MG63 (cell line): Measurements from ENCODE around the gene MRC1. TPM values are rescaled to one million over a fixed set of nuclear protein-coding genes. Genes with fewer than 3 reads are reported as not detected.
"Not testable (repeated sequence)": the region's sequence is repeated elsewhere in the genome, so short reads cannot be mapped to it uniquely, and the experiment has no call there.

Experiments used
- DNase-seq: peaks from one replicate; pipeline ENCODE4 v3.0.0-alpha.2; 2020
- H3K27me3 ChIP-seq: fragments of 250-450 bp; sonication (Bioruptor Pico); 2 replicates; pipeline ENCODE4 v1.5.1; 2020; ENCODE audit warnings: mild to moderate bottlenecking, moderate library complexity
- H3K36me3 ChIP-seq: fragments of 250-450 bp; sonication (Bioruptor Pico); 2 replicates; pipeline ENCODE4 v1.5.1; 2020; ENCODE audit warnings: mild to moderate bottlenecking, moderate library complexity
- H3K4me3 ChIP-seq: fragments of 250-450 bp; sonication (Bioruptor Pico); 2 replicates; pipeline ENCODE4 v1.5.1; 2020; ENCODE audit warnings: mild to moderate bottlenecking, moderate library complexity
- H3K9me3 ChIP-seq: fragments of 250-450 bp; sonication (Bioruptor Pico); 2 replicates; pipeline ENCODE4 v1.5.1; 2020; ENCODE audit warnings: mild to moderate bottlenecking, moderate library complexity
- total RNA-seq: library from RNA; depleted of rRNA; stranded (reverse); fragments of >200 nt; shearing (Covaris generic); gene quantifications from 2 replicates; pipeline ENCODE4 v1.2.3, GENCODE V29; 2014; ENCODE audit warnings: low replicate concordance

MRC1 gene
- total RNA-seq, 1 experiment from 2014 or later: not detected

DNA sequence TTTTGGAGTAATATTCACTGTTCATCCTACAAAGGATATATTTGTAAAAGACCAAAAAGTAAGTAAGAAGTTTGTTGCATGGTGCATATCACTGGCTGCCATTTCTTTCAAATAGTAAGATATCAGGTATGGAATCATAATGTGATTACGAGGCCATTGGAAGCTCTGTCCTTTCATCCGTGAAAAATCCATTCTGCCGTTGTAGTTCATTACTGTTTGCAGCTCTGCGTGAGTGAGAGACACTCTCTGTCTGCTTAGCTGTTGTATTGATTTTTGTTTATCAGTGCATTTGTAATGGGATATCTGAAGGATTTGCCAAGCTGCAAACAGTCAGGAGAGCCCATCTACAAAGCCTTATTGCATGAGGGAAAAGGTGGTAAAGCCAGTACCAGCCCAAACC lies 98.5 kb downstream of the MRC1 start:
- Histone ChIP-seq H3K4me3 (no peak overlapping the region), H3K36me3 (no peaks in the 10 kb centered on the region), H3K27me3 (no peaks in the 10 kb centered on the region), H3K9me3 (no peaks in the 10 kb centered on the region)
- DNase-seq: no peak

DNA sequence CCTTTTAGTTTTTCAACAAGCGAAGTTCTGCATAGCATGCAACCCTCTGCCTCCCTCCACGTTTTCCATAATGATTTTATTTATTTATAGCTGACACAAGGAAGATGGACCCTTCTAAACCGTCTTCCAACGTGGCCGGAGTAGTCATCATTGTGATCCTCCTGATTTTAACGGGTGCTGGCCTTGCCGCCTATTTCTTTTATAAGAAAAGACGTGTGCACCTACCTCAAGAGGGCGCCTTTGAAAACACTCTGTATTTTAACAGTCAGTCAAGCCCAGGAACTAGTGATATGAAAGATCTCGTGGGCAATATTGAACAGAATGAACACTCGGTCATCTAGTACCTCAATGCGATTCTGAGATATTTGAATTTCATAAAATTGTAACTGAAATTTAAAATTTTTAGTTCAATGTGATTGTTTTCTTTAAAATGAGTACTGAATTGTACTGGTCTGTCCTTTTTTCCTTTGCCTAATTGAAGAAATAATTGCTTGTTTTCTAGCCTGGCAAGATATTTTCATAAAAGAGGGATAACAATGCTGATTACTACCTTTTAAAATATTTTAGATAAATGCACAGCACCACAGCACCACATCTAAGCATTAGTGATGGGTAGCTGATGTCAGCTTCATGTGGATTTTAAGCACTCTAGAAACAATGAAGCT lies 101.1 kb downstream of the MRC1 start:
- Histone ChIP-seq H3K27me3 (no peaks in the 10 kb centered on the region), H3K36me3 (no peaks in the 10 kb centered on the region), H3K4me3 (no peak overlapping the region), H3K9me3 (no peaks in the 10 kb centered on the region)
- DNase-seq: peak; percentile 35

GRCh38 chr10:17912754-17913153 lies 103.6 kb downstream of the MRC1 start:
- no peaks in the 10 kb centered on the region for H3K9me3 ChIP-seq
- no peaks in the 10 kb centered on the region for H3K36me3 ChIP-seq
- H3K27me3 ChIP-seq: no peaks in the 10 kb centered on the region
- DNase-seq: no peak
- H3K4me3 ChIP-seq: no peak overlapping the region

- Histone ChIP-seq H3K27me3 (no peaks in the 10 kb centered on the region), H3K4me3 (no peak overlapping the region), H3K36me3 (no peaks in the 10 kb centered on the region), H3K9me3 (no peaks in the 10 kb centered on the region)
- DNase-seq: no peak
Observed at GRCh38 chr10:17913604-17914003, 104.5 kb downstream of the MRC1 start.

- Histone ChIP-seq H3K4me3 (no peak overlapping the region), H3K9me3 (peaks cover 2% of the 10 kb centered on the region; the same call in 1 of the 2 replicates), H3K36me3 (no peaks in the 10 kb centered on the region), H3K27me3 (no peaks in the 10 kb centered on the region)
- DNase-seq: no peak
Observed at GRCh38 chr10:17914169-17915045, 105.3 kb downstream of the MRC1 start.

GRCh38 chr10:17915181-17915580 lies 106.0 kb downstream of the MRC1 start:
- Histone ChIP-seq H3K36me3 (no peaks in the 10 kb centered on the region), H3K9me3 (peaks cover 2% of the 10 kb centered on the region; the same call in 1 of the 2 replicates), H3K4me3 (no peak overlapping the region), H3K27me3 (no peaks in the 10 kb centered on the region)
- DNase-seq: no peak

DNA sequence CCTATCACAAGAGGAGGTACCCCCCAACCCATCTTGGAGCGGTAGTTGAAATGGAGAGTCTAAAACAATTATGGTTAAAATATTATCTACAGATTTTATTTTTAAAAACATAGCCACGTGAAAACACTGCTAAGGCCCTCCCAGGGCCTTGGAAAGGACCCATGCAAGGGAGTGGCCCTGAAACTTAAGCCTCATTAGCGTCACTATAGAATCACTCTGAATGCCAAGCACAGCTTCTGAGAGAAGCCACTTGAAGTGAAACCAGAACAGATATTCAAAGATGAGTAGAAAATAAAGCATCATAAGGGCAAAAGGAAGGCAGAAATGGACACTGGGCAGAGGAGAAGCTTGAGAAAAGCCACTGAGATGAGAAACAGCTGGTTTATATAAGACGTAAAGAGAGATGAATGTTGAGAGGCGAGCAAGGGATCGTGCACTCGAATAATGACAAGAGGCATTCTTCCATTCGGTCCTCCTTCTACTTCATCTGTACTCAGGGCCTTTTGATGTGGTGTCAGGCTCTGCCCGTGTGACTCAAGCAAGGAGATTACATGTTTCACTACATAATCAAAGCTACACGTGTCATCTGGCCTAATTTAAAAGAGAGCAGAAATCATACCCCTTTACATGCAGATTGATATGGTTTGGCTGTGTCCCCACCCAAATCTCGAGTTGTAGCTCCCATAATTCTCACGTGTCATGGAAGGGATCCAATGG lies 109.2 kb downstream of the MRC1 start:
- Histone ChIP-seq H3K36me3 (no peaks in the 10 kb centered on the region), H3K4me3 (no peak overlapping the region), H3K9me3 (peaks cover 5% of the 10 kb centered on the region; the same call in 1 of the 2 replicates), H3K27me3 (no peaks in the 10 kb centered on the region)
- no peak for DNase-seq

DNA sequence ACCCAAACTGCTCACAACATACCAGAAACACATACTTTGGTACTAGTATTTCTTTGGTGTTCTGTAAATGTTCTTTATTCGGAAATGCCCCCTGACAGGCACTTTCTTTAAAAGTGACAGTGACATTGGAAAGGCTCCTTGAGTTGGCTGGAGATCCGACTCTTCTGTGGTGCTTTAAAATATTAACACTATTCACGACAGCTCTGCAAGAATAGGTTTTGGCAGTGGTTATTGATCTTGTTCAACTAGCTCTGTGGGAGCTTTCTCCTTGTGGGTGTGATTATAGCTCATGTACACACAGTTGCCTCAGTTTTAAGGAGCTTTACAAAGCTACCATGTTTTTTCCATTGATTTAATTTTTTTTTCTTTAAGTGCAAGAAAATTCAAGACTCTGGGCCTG lies 112.2 kb downstream of the MRC1 start:
- Histone ChIP-seq H3K36me3 (no peaks in the 10 kb centered on the region), H3K27me3 (no peaks in the 10 kb centered on the region), H3K4me3 (no peak overlapping the region), H3K9me3 (peaks cover 5% of the 10 kb centered on the region; the same call in 1 of the 2 replicates)
- no peak for DNase-seq

DNA sequence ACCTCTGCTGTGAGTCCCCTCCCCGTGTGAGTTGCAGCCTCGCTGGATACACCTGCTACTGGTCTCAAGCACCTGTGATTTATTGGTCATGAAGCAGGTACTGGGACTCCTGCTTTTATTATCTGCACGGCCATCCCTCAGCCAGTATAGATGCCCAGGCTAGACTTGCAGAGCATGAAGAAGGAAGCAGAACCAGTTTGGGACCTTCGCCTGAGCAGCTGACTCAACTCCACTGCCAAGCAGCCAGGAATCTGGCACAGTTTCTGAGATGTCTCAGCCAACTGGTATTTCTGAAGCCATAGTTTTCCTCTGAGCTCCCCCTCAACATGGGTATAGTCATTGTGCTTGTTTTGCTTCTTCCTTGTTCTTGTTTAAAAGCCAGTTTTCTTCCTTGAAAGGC lies 114.6 kb downstream of the MRC1 start:
- H3K36me3 ChIP-seq: no peaks in the 10 kb centered on the region
- DNase-seq: peak; percentile 82
- H3K4me3 ChIP-seq: no peak overlapping the region
- no peaks in the 10 kb centered on the region for H3K27me3 ChIP-seq
- peaks cover 5% of the 10 kb centered on the region; the same call in 1 of the 2 replicates for H3K9me3 ChIP-seq

DNA sequence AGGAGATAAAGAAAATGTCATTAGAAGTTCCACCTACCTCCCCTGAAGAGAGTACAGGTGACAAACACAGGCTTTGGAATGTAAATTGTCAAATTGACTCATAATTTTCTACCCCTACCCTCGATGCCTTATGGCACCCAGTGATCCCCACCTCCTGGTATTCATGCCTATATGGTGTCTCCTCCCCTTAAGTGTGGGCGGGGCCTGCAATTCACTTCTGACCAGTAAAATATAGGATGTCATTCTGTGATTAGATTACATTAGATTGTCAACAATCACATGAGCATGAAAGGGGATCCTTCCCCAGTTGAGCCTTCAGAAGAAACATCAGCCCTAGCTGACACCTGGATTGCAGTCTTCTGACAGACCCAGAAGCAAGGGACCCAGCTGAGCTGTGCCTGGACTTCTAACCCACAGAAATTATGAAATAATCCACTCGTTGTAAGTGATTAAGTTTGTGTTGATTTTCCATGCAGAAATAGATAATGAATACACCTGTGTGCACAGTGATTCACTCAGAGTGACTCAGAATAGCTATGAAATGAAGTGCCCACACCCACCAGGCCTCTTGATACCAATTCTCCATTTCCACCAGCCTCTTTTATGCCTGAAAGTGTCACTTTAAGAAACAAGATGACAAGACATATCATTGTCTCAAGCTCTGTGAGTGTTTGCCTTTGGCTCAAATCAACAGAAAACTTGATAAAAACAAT lies 134.0 kb downstream of the MRC1 start:
- no peaks in the 10 kb centered on the region for H3K27me3 ChIP-seq
- no peaks in the 10 kb centered on the region for H3K36me3 ChIP-seq
- no peaks in the 10 kb centered on the region for H3K9me3 ChIP-seq
- H3K4me3 ChIP-seq: no peak overlapping the region
- DNase-seq: no peak

DNA sequence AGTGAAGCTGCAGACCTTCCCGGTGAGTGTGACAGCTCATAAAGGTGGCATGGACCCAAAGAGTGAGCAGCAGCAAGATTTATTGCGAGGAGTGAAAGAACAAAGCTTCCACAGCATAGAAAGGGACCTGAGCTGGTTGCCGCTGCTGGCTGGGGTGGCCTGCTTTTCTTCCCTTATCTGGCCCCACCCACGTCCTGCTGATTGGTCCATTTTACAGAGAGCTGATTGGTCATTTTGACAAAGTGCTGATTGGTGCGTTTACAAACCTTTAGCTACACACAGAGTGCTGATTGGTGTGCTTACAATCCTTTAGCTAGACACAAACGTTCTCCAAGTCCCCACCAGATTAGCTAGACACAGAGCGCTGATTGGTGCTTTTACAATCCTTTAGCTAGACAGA lies 141.1 kb downstream of the MRC1 start:
- H3K9me3 ChIP-seq, H3K36me3 ChIP-seq, H3K4me3 ChIP-seq, H3K27me3 ChIP-seq, DNase-seq: not testable (repeated sequence)

- H3K36me3 ChIP-seq: no peaks in the 10 kb centered on the region
- no peak overlapping the region for H3K4me3 ChIP-seq
- no peaks in the 10 kb centered on the region for H3K9me3 ChIP-seq
- DNase-seq: no peak
- no peaks in the 10 kb centered on the region for H3K27me3 ChIP-seq
Observed at GRCh38 chr10:17950726-17951125, 141.6 kb downstream of the MRC1 start.

DNA sequence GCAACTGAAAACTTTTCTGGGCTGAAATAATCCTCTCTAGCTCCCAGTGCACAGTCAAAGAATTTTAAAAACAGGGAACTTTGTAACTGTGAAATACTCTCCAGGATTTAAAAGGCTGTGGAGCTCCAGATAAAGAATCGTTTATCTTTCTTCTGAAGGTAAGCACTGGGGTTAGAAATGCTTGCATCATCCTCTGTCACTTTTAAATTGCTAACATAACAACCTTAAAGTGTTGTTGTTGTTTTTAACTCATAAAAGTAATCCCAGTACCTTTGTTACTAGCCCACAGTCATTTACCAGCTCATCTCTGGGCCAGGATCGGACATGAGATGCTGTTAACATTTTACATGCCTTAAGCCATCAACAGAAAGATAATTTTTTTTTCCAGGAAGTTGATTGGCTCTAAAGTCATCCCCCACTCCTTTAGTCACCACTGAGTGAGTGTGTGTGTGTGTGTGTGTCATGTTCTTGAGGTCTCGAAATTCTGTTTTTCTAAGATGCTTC lies 142.8 kb downstream of the MRC1 start, which contains the start of gene SLC39A12:
SLC39A12 (plus strand) TSS at position 51 of the 504 bp plus-strand sequence. CDS start 1,359 bp downstream, outside the sequence.
- Histone ChIP-seq H3K4me3 (no peak within 1 kb of the TSS), H3K9me3 (no peaks in the 10 kb centered on the region), H3K27me3 (no peaks in the 10 kb centered on the region), H3K36me3 (no peaks in the 10 kb centered on the region)
- no peak for DNase-seq

DNA sequence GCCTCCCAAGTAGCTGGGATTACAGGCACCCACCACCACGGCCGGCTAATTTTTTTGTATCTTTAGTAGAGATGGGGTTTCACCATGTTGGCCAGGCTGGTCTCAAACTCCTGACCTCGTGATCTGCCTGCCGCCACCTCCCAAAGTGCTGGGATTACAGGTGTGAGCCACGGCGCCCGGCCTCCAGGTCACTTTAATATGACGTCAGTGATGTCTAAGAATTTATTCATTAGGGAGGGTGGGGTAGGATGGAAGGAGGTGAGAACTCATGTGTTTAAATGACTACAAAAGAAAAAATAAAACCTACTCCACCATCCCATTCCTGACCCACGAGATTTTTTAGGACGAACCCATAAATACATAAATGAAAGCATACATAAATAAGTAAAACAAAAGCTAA lies 145.2 kb downstream of the MRC1 start:
- not testable (repeated sequence) for H3K27me3 ChIP-seq, DNase-seq, H3K4me3 ChIP-seq

GRCh38 chr10:17954861-17955260 lies 145.7 kb downstream of the MRC1 start:
- Histone ChIP-seq H3K36me3 (no peaks in the 10 kb centered on the region), H3K9me3 (no peaks in the 10 kb centered on the region), H3K27me3 (no peaks in the 10 kb centered on the region), H3K4me3 (no peak overlapping the region)
- no peak for DNase-seq

More for the DNA sequence above, 145.2 kb downstream of the MRC1 start:
- H3K36me3 ChIP-seq, H3K9me3 ChIP-seq: not testable (repeated sequence)

DNA sequence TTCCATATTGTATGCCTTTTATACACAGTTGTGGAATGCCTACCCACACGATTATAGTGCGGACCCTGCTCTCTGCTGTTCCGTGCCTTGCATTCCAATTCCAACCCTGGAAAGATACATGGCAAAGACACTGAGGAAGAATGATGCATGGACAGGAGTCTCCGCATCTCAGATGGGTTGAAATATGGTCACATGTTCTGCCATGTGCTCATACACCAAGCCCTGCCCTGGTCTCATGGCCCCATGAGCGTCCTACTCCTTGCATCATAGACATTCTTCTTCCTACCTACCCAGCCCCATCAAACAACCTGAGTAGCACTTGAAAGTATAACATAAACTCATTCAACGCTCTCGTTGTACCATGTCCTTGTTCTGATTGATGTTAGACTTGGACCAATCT lies 148.9 kb downstream of the MRC1 start:
- Histone ChIP-seq H3K36me3 (no peaks in the 10 kb centered on the region), H3K9me3 (no peaks in the 10 kb centered on the region)

More for the DNA sequence above, 148.9 kb downstream of the MRC1 start:
- no peaks in the 10 kb centered on the region for H3K27me3 ChIP-seq
- no peak overlapping the region for H3K4me3 ChIP-seq
- no peak for DNase-seq
